Heart right ventricle (tissue), 16 donors: ENCODE results near the gene OR6C65. TPM values are rescaled to one million over a fixed set of nuclear protein-coding genes. Genes with fewer than 3 reads are reported as not detected.

ENCODE experiments used
- ATAC-seq, 8 donors: fragments of 200-7000 bp; cut with Tn5 transposase; one replicate each; pipeline ENCODE4 v1.9.1; 2020; ENCODE audit warnings: mild to moderate bottlenecking in 8 of 8, moderate library complexity in 8 of 8, moderate number of reproducible peaks in 1 of 8
- DNase-seq, 2 donors: peaks; one replicate each; pipeline ENCODE4 v3.0.0-alpha.2; 2020
- H3K27ac ChIP-seq, 10 donors: fragments of 200-600 bp; sonication (generic) in 2 of 10; one replicate each; pipeline versions ENCODE4 v1.5.0 to v1.8.0; 2020 to 2022; ENCODE audit warnings: mild to moderate bottlenecking in 3 of 10
- H3K27me3 ChIP-seq, 7 donors: fragments of 200-600 bp; one replicate each; pipeline ENCODE4 v1.8.0; 2021 to 2022; ENCODE audit warnings: mild to moderate bottlenecking in 2 of 7
- H3K36me3 ChIP-seq, 9 donors: fragments of 200-600 bp; sonication (generic) in 1 of 9; one replicate each; pipeline versions ENCODE4 v1.5.0 to v1.8.0; 2020 to 2022; ENCODE audit warnings: mild to moderate bottlenecking in 2 of 9
- H3K4me1 ChIP-seq, 9 donors: fragments of 200-600 bp; sonication (generic) in 1 of 9; one replicate each; pipeline versions ENCODE4 v1.5.0 to v1.8.0; 2020 to 2022; ENCODE audit warnings: mild to moderate bottlenecking in 4 of 9
- H3K4me3 ChIP-seq, 10 donors: fragments of 200-600 bp; sonication (generic) in 2 of 10; one replicate each; pipeline versions ENCODE4 v1.5.0 to v1.8.0; 2020 to 2022; ENCODE audit warnings: mild to moderate bottlenecking in 7 of 10, moderate library complexity in 2 of 10
- H3K9me3 ChIP-seq, 11 donors: fragments of 200-600 bp in 10 of 11; sonication (generic) in 2 of 11; one replicate each; pipeline versions ENCODE4 v1.5.0 to v1.8.0; 2013 to 2022; ENCODE audit warnings: mild to moderate bottlenecking in 2 of 11, control low read depth in 1 of 11, moderate library complexity in 1 of 11
- CTCF ChIP-seq, 9 donors: fragments of 200-600 bp; sonication (generic) in 2 of 9; IDR thresholded peaks; one replicate each; pipeline versions ENCODE4 v1.5.0 to v1.8.0; 2021 to 2022; ENCODE audit warnings: antibody characterized with exemption in 9 of 9, mild to moderate bottlenecking in 5 of 9, moderate library complexity in 1 of 9
- intact Hi-C, 10 donors: fragments of 100-400 bp; cut with DNase I; formaldehyde crosslinking; loops; one replicate each; pipeline versions ENCODE4 v1.11.1 to v1.14.2; 2022
- polyA plus RNA-seq, 2 donors: library from polyadenylated mRNA; stranded (reverse); fragments of 200-250 nt; gene quantifications; one replicate each; pipeline ENCODE4 v1.2.3, GENCODE V29; 2013
- total RNA-seq, 10 donors: library from RNA; stranded (reverse); fragmentation: NEBNext Ultra II Directional in 3 of 10; extraction: Animal tissue kit (Norgen Biotek cat#: 25700) in 3 of 10; gene quantifications; one replicate each; pipeline versions ENCODE4 v1.2.1 to v1.2.4, GENCODE V29; 2021 to 2023
- donor health status: Arrhythmogenic right ventricular cardiomyopathy.
- donor health status: ischemic (EF 13 %, LVEDD 7.1; RV severe dilation, severe dysfunction).
- donor health status: healthy with polysubstance abuse.
- donor health status: DM: no; HTN: yes; CAD: no.
- donor health status: DM: no; HTN: no; CAD: no.
- donor health status: ischemic (EF 25% LVEDD 6.9; RV normal size, moderate dysfunction).
- donor health status: ischemic (EF 25% LVEDD 5.7; RV mildly dilated, moderate dysfunction).
- donor health status: healthy.
- donor health status: DM: yes; HTN: yes; CAD: no.
- donor health status: Ischemic cardiomyopathy.
- donor health status: ischemic (EF 35%, LVEDD 5.7; RV mildly dilated, moderate dysfunction).
- donor health status: nonischemic (EF 11% LVEDD 7.7; RV severe dilation, severe dysfunction).
- donor health status: DM: yes; HTN: yes; CAD: no.
- donor health status: PGD.
- donor health status: ischemic (EF 29% LVEDD 5.4; RV normal size, mild dysfunction).
- donor health status: nonischemic (EF 23%, LVEDD 6.1; RV moderate dilation, normal function).

The OR6C65 gene
- total and polyA plus RNA-seq, 12 donors: not detected

GRCh38 chr12:55448825-55449224, 48.5 kb downstream of the OR6C65 start:
- ATAC-seq (no peak), DNase-seq (no peak)
- Histone ChIP-seq H3K36me3 (no peaks in the 10 kb centered on the region), H3K9me3 (no peaks in the 10 kb centered on the region), H3K4me1 (no peaks in the 10 kb centered on the region), H3K4me3 (no peak overlapping the region), H3K27me3 (peaks cover 0 to 11% (median 0%) of the 10 kb centered on the region in 7 donors), H3K27ac (no peak overlapping the region)
- intact Hi-C loops: no loop called here
- no peak for TF ChIP-seq CTCF (IDR thresholded peaks at IDR 0.05)

Other genes starting within 250 kb of the OR6C65 start
- gene OR10A7, start 179.5 kb upstream of the OR6C65 start, total RNA-seq: not detected
- not detected for gene OR10A7, start 179.5 kb upstream of the OR6C65 start, polyA plus RNA-seq
- not detected for gene OR6C74, start 155.9 kb upstream of the OR6C65 start, total RNA-seq
- gene OR6C74, start 155.9 kb upstream of the OR6C65 start, polyA plus RNA-seq: not detected
- gene OR6C6, start 104.0 kb upstream of the OR6C65 start, total RNA-seq: not detected
- gene OR6C6, start 104.0 kb upstream of the OR6C65 start, polyA plus RNA-seq: not detected
- gene OR6C1, start 86.2 kb upstream of the OR6C65 start, total RNA-seq: not detected
- gene OR6C1, start 86.2 kb upstream of the OR6C65 start, polyA plus RNA-seq: not detected
- not detected for gene OR6C3, start 69.8 kb upstream of the OR6C65 start, total RNA-seq
- gene OR6C3, start 69.8 kb upstream of the OR6C65 start, polyA plus RNA-seq: not detected
- gene OR6C75, start 37.6 kb upstream of the OR6C65 start, total RNA-seq: not detected
- gene OR6C75, start 37.6 kb upstream of the OR6C65 start, polyA plus RNA-seq: not detected
- gene OR6C76, start 25.7 kb downstream of the OR6C65 start, total RNA-seq: not detected
- not detected for gene OR6C76, start 25.7 kb downstream of the OR6C65 start, polyA plus RNA-seq
- gene OR6C2, start 43.5 kb downstream of the OR6C65 start, total RNA-seq: not detected
- not detected for gene OR6C2, start 43.5 kb downstream of the OR6C65 start, polyA plus RNA-seq
- under 1 TPM in 1 of 10 donors, not detected in 9; 0.28 TPM for gene OR6C70, start 69.6 kb downstream of the OR6C65 start, total RNA-seq
- gene OR6C70, start 69.6 kb downstream of the OR6C65 start, polyA plus RNA-seq: not detected
- not detected for gene OR6C68, start 91.8 kb downstream of the OR6C65 start, total RNA-seq
- not detected for gene OR6C68, start 91.8 kb downstream of the OR6C65 start, polyA plus RNA-seq
- not detected for gene OR6C4, start 149.1 kb downstream of the OR6C65 start, total RNA-seq
- gene OR6C4, start 149.1 kb downstream of the OR6C65 start, polyA plus RNA-seq: not detected
- not detected for gene OR2AP1, start 171.9 kb downstream of the OR6C65 start, total RNA-seq
- not detected for gene OR2AP1, start 171.9 kb downstream of the OR6C65 start, polyA plus RNA-seq
- gene OR10P1, start 236.4 kb downstream of the OR6C65 start, total RNA-seq: not detected
- not detected for gene OR10P1, start 236.4 kb downstream of the OR6C65 start, polyA plus RNA-seq